Erythroblast (primary cell): Measurements from ENCODE around the gene ARHGDIB.

Experiments used
- GATA1 ChIP-seq: IDR thresholded peaks from 2 replicates; pipeline ENCODE4 v1.6.1; 2011; ENCODE audit warnings: low read depth, mild to moderate bottlenecking, control low read depth, low read length, moderate library complexity
- POLR2A ChIP-seq: IDR thresholded peaks from 2 replicates; pipeline ENCODE4 v1.6.1; 2011; ENCODE audit warnings: mild to moderate bottlenecking, low read length

GRCh38 chr12:15005064-15005463, 43.7 kb upstream of the ARHGDIB start:
- TF ChIP-seq POLR2A (no peak), GATA1 (no peak)
